NCI-H345 treated with DMSO at 0.1 percent for 48 hours (cell line): Measurements from ENCODE around the gene CD93.

Source experiments
- DNase-seq: peaks from one replicate; lab custom pipeline; 2025; ENCODE audit not compliant: unreplicated experiment; lab: John Stamatoyannopoulos, UW

The CD93 gene

GRCh38 chr20:23120936-23121750 is 35.0 kb upstream of the CD93 start:
- DNase-seq: no peak

- DNase-seq: no peak
Observed at GRCh38 chr20:23120261-23120660, 34.1 kb upstream of the CD93 start.

- DNase-seq: no peak
Observed at GRCh38 chr20:23119456-23120216, 33.5 kb upstream of the CD93 start.

GRCh38 chr20:23118766-23119165 is 32.6 kb upstream of the CD93 start:
- no peak for DNase-seq

- no peak for DNase-seq
Observed at GRCh38 chr20:23118144-23118543, 32.0 kb upstream of the CD93 start.

- DNase-seq: no peak
Observed at GRCh38 chr20:23117738-23118137, 31.6 kb upstream of the CD93 start.

GRCh38 chr20:23116311-23117089 is 30.4 kb upstream of the CD93 start:
- DNase-seq: no peak

GRCh38 chr20:23115822-23116221 is 29.7 kb upstream of the CD93 start:
- no peak for DNase-seq

GRCh38 chr20:23114448-23115082 is 28.4 kb upstream of the CD93 start:
- DNase-seq: no peak

GRCh38 chr20:23114018-23114417 is 27.9 kb upstream of the CD93 start:
- DNase-seq: no peak

- DNase-seq: no peak
Observed at GRCh38 chr20:23112595-23112994, 26.5 kb upstream of the CD93 start.

GRCh38 chr20:23111944-23112342 is 25.8 kb upstream of the CD93 start:
- DNase-seq: no peak

- peak; percentile 29 for DNase-seq
Observed at GRCh38 chr20:23111307-23111943, 25.3 kb upstream of the CD93 start.

GRCh38 chr20:23108871-23109270 is 22.7 kb upstream of the CD93 start:
- no peak for DNase-seq

GRCh38 chr20:23107466-23107865 is 21.3 kb upstream of the CD93 start:
- no peak for DNase-seq

- DNase-seq: no peak
Observed at GRCh38 chr20:23106271-23106851, 20.2 kb upstream of the CD93 start.

- no peak for DNase-seq
Observed at GRCh38 chr20:23105193-23105592, 19.1 kb upstream of the CD93 start.

GRCh38 chr20:23103284-23104018 is 17.3 kb upstream of the CD93 start:
- no peak for DNase-seq

GRCh38 chr20:23101696-23102406 is 15.7 kb upstream of the CD93 start:
- no peak for DNase-seq
